Caco-2 (cell line): ENCODE data around the gene UTP11. TPM values are rescaled to one million over a fixed set of nuclear protein-coding genes. Genes with fewer than 3 reads are reported as not detected.
A peak's percentile ranks its signal among the peaks of the same experiment; 100 is the strongest.
"Not testable (repeated sequence)": the region's sequence is repeated elsewhere in the genome, so short reads cannot be mapped to it uniquely, and the experiment has no call there.

Source experiments
- BruUV-seq: library from RNA; stranded (reverse); fragments of 400-500 nt; replicated peaks from 2 replicates; lab custom pipeline; 2021; lab: Mats Ljungman, UMichigan
- CTCF ChIA-PET: fragments of 300-600 bp; sonication (Branson Sonifier 250); formaldehyde crosslinking; loops from one replicate; lab custom pipeline; 2022; ENCODE audit warnings: antibody characterized with exemption; lab: Charles Lee
- POLR2A ChIA-PET: fragments of 300-600 bp; sonication (Branson Sonifier 250); formaldehyde crosslinking; loops from one replicate; lab custom pipeline; 2022; ENCODE audit warnings: antibody characterized with exemption; lab: Charles Lee
- DNase-seq, 2 experiments: peaks; one replicate each; pipeline versions ENCODE4 v3.0.0 to v3.0.0-alpha.2; 2020 to 2022
- H3K27me3 ChIP-seq: replicated peaks from 2 replicates; pipeline ENCODE4 v1.6.0; 2011; ENCODE audit warnings: low read length; ENCODE audit not compliant: control insufficient read depth, insufficient read depth
- H3K36me3 ChIP-seq: 2 replicates; pipeline ENCODE4 v1.5.1; 2011; ENCODE audit warnings: low read length; ENCODE audit not compliant: control insufficient read depth, insufficient read depth
- H3K4me1 ChIP-seq: fragments of 250-450 bp; sonication (Bioruptor Pico); 2 replicates; pipeline ENCODE4 v1.5.1; 2020; ENCODE audit warnings: mild to moderate bottlenecking
- H3K4me3 ChIP-seq: 2 replicates; pipeline ENCODE4 v1.5.1; 2011; ENCODE audit warnings: low read depth, mild to moderate bottlenecking, control low read depth, low read length
- H3K9me3 ChIP-seq: fragments of 250-450 bp; sonication (Bioruptor Pico); 2 replicates; pipeline ENCODE4 v1.5.1; 2020; ENCODE audit warnings: mild to moderate bottlenecking, moderate library complexity
- H3K27ac Mint-ChIP-seq: one replicate; pipeline ENCODE4 v1.8.0; 2022; ENCODE audit warnings: mixed read lengths; ENCODE audit not compliant: unreplicated experiment
- H3K27me3 Mint-ChIP-seq: one replicate; pipeline ENCODE4 v1.8.0; 2022; ENCODE audit warnings: mixed read lengths; ENCODE audit not compliant: insufficient read depth, unreplicated experiment
- H3K36me3 Mint-ChIP-seq: one replicate; pipeline ENCODE4 v1.8.0; 2022; ENCODE audit warnings: mild to moderate bottlenecking, mixed read lengths; ENCODE audit not compliant: insufficient read depth, unreplicated experiment
- H3K4me1 Mint-ChIP-seq: one replicate; pipeline ENCODE4 v1.8.0; 2022; ENCODE audit warnings: low read depth, mixed read lengths; ENCODE audit not compliant: unreplicated experiment
- H3K4me3 Mint-ChIP-seq: one replicate; pipeline ENCODE4 v1.8.0; 2022; ENCODE audit warnings: mild to moderate bottlenecking, moderate library complexity, mixed read lengths; ENCODE audit not compliant: unreplicated experiment
- H3K9me3 Mint-ChIP-seq: one replicate; pipeline ENCODE4 v1.8.0; 2022; ENCODE audit warnings: mixed read lengths; ENCODE audit not compliant: unreplicated experiment
- CTCF ChIP-seq, 2 experiments: fragments of 200-600 bp in 1 of 2; IDR thresholded peaks; 1 replicate in 1 of 2; 2 replicates in 1 of 2; pipeline versions ENCODE4 v1.5.1 to v1.8.0; 2011 to 2022; ENCODE audit warnings: antibody characterized with exemption in 1 of 2, control low read depth in 1 of 2, inconsistent platforms in 1 of 2, low read depth in 1 of 2, low read length in 1 of 2, mild to moderate bottlenecking in 1 of 2, moderate library complexity in 1 of 2; ENCODE audit not compliant: insufficient read depth in 1 of 2, severe bottlenecking in 1 of 2, unreplicated experiment in 1 of 2
- intact Hi-C: fragments of 100-400 bp; cut with micrococcal nuclease; formaldehyde crosslinking; loops from one replicate; pipeline ENCODE4 v1.10.0; 2022; ENCODE audit not compliant: unreplicated experiment
- total RNA-seq: library from RNA; stranded (reverse); gene quantifications from 2 replicates; pipeline ENCODE4 v1.2.3, GENCODE V29; 2022

UTP11 gene
- total RNA-seq, 1 experiment from 2014 or later = 29.1 TPM

DNA sequence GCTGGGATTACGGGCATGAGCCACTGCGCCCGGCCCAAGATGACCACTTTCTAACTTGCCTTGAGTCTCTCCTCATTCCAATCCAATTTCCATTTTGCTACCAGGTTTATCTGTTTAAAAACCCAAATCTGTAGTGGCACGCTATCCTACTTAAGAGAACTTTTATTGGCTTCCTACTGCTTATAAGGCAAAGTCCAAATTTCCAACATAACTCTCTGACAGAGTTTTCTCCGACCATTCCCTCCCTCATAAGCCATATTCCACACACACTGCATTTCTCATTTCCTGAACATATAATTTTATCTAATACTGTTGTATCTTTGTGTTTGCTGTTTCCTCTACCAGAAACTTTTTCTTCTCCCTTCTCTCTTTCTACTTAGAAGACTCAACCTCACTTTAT lies 38.0 kb upstream of the UTP11 start:
- no peak overlapping the region for H3K4me3 ChIP-seq
- POLR2A ChIA-PET = no interaction called here
- H3K36me3 Mint-ChIP-seq = peaks cover 84% of the 10 kb centered on the region
- no peak for DNase-seq
- intact Hi-C loops = no loop called here
- no peak for TF ChIP-seq CTCF (IDR thresholded peaks at IDR 0.05; ENCODE audit: insufficient read depth in 1 of 2, low read depth in 1 of 2, low read length in 1 of 2, severe bottlenecking in 1 of 2, unreplicated experiment in 1 of 2)
- no TSS peak for BruUV-seq
- H3K9me3 ChIP-seq = no peaks in the 10 kb centered on the region
- H3K27me3 ChIP-seq = no peaks in the 10 kb centered on the region
- H3K36me3 ChIP-seq = no peaks in the 10 kb centered on the region
- H3K27me3 Mint-ChIP-seq = no peaks in the 10 kb centered on the region
- H3K4me1 ChIP-seq = peaks cover 7% of the 10 kb centered on the region
- peak overlapping the region; percentile 51 for H3K27ac Mint-ChIP-seq
- CTCF ChIA-PET = interaction anchor here (0.7 kb wide), 1 partner anchor 39 kb away, joined by 5 read pairs; no protein-coding TSS in a partner anchor
- no peaks in the 10 kb centered on the region for H3K9me3 Mint-ChIP-seq
- peaks cover 8% of the 10 kb centered on the region for H3K4me1 Mint-ChIP-seq
- H3K4me3 Mint-ChIP-seq = no peak overlapping the region

- H3K4me1 Mint-ChIP-seq, intact Hi-C loops, H3K36me3 ChIP-seq, POLR2A ChIA-PET, H3K4me1 ChIP-seq, H3K4me3 ChIP-seq, H3K27me3 ChIP-seq, CTCF ChIA-PET, H3K9me3 ChIP-seq, BruUV-seq, H3K4me3 Mint-ChIP-seq, H3K9me3 Mint-ChIP-seq, H3K27me3 Mint-ChIP-seq: not testable (repeated sequence)
- peak in 1 of 2 experiments; percentile 46 for DNase-seq
- TF ChIP-seq CTCF (IDR thresholded peaks at IDR 0.05; ENCODE audit: insufficient read depth in 1 of 2, low read depth in 1 of 2, low read length in 1 of 2, severe bottlenecking in 1 of 2, unreplicated experiment in 1 of 2) = peak; percentile 49 to 57
- Mint-ChIP-seq H3K27ac (peak overlapping the region; percentile 51), H3K36me3 (peaks cover 86% of the 10 kb centered on the region)
Measured at GRCh38 chr1:37975083-37975482, 37.5 kb upstream of the UTP11 start.

DNA sequence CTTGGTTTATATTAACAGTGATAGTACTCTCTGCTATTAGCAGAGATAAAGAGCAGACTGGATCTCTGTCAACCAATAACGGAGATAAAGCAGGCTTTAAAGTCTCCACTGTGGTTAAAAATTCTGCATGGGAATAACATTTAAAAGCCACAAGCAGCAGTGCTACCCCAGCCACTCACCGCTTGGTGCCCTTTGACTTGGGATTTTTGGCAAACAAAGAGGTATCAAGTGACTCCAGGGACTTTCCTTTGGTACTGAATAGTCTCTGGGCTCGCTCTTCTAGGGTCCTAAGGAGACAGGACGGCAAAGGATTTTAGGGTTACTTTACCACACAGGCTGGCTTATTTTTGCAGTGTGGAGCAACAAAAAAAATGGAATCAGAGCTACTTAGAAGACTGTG lies 34.0 kb upstream of the UTP11 start:
- Mint-ChIP-seq H3K27ac (no peak overlapping the region), H3K9me3 (no peaks in the 10 kb centered on the region), H3K27me3 (no peaks in the 10 kb centered on the region), H3K4me1 (peaks cover 8% of the 10 kb centered on the region), H3K4me3 (no peak overlapping the region), H3K36me3 (peaks cover 90% of the 10 kb centered on the region)
- H3K4me3 ChIP-seq = no peak overlapping the region
- H3K4me1 ChIP-seq = peaks cover 7% of the 10 kb centered on the region
- no peak for DNase-seq
- no TSS peak for BruUV-seq
- CTCF ChIA-PET = interaction anchor here (0.6 kb wide), 1 partner anchor 103 kb away, joined by 4 read pairs; no protein-coding TSS in a partner anchor
- H3K36me3 ChIP-seq = no peaks in the 10 kb centered on the region
- no peaks in the 10 kb centered on the region for H3K27me3 ChIP-seq
- POLR2A ChIA-PET = no interaction called here
- intact Hi-C loops = no loop called here
- no peaks in the 10 kb centered on the region for H3K9me3 ChIP-seq
- TF ChIP-seq CTCF (IDR thresholded peaks at IDR 0.05; ENCODE audit: insufficient read depth in 1 of 2, low read depth in 1 of 2, low read length in 1 of 2, severe bottlenecking in 1 of 2, unreplicated experiment in 1 of 2) = no peak
